ENCODE measurements around the gene XYLT2. TPM values are rescaled to one million over a fixed set of nuclear protein-coding genes. Genes with fewer than 3 reads are reported as not detected.

The XYLT2 gene
- total RNA-seq, 1 experiment from 2014 or later = 39.7 TPM

DNA sequence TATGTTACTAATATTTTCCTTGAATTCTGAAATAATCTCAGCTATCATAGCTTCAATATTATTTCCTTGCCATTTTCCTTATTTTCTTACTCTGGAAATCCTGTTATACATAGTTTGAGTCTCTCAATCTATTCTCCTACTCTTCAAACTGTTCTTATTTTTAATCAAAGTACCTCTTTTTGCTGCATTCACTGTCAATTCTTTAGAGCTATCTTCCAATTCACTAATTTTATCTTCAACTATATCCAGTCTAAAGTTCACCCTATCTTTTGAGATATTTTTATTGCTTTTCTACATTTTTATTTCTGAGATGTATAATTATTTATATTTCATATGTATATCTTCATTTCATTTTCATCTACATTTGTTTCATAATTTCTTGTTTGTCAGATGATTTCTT is 7.3 kb upstream of the XYLT2 start:
- Mint-ChIP-seq H3K9me3 (peaks cover 16% of the 10 kb centered on the region), H3K36me3 (peaks cover 3% of the 10 kb centered on the region), H3K4me3 (no peak overlapping the region), H3K27ac (no peak overlapping the region), H3K27me3 (ENCODE audit: low read depth) (peaks cover 10% of the 10 kb centered on the region), H3K4me1 (peaks cover 3% of the 10 kb centered on the region)
- ATAC-seq (no peak), DNase-seq (ENCODE audit: low spot score) (no peak)
- ChIA-PET POLR2A (no interaction called here), CTCF (no interaction called here)
- TF ChIP-seq OVOL2 (CRISPR knock-in tag; IDR thresholded peaks at IDR 0.05; ENCODE audit: borderline replicate concordance) (no peak), CREB1 (CRISPR knock-in tag; IDR thresholded peaks at IDR 0.05) (no peak), GTF2I (CRISPR knock-in tag; conservative IDR thresholded peaks at IDR 0.05) (no peak), CREM (CRISPR knock-in tag; IDR thresholded peaks at IDR 0.05) (no peak), EMX1 (CRISPR knock-in tag; IDR thresholded peaks at IDR 0.05) (no peak), SOX15 (CRISPR knock-in tag; IDR thresholded peaks at IDR 0.05) (no peak), NFYB (CRISPR knock-in tag; conservative IDR thresholded peaks at IDR 0.05; ENCODE audit: low read depth) (no peak), TEAD4 (CRISPR knock-in tag; IDR thresholded peaks at IDR 0.05) (no peak), ZBTB21 (CRISPR knock-in tag; IDR thresholded peaks at IDR 0.05; ENCODE audit: borderline replicate concordance) (no peak), MXD4 (CRISPR knock-in tag; IDR thresholded peaks at IDR 0.05; ENCODE audit: borderline replicate concordance) (no peak), SMAD4 (CRISPR knock-in tag; IDR thresholded peaks at IDR 0.05) (no peak), IRF2 (CRISPR knock-in tag; IDR thresholded peaks at IDR 0.05; ENCODE audit: borderline replicate concordance, low read depth) (no peak), ZNF219 (CRISPR knock-in tag; IDR thresholded peaks at IDR 0.05; ENCODE audit: borderline replicate concordance) (no peak)
- TF ChIP-seq, protein P1, sequence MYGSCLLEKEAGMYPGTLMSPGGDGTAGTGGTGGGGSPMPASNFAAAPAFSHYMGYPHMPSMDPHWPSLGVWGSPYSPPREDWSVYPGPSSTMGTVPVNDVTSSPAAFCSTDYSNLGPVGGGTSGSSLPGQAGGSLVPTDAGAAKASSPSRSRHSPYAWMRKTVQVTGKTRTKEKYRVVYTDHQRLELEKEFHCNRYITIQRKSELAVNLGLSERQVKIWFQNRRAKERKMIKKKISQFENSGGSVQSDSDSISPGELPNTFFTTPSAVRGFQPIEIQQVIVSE (CRISPR knock-in tag; IDR thresholded peaks at IDR 0.05; ENCODE audit: borderline replicate concordance) = no peak
- TF ChIP-seq, protein P2, sequence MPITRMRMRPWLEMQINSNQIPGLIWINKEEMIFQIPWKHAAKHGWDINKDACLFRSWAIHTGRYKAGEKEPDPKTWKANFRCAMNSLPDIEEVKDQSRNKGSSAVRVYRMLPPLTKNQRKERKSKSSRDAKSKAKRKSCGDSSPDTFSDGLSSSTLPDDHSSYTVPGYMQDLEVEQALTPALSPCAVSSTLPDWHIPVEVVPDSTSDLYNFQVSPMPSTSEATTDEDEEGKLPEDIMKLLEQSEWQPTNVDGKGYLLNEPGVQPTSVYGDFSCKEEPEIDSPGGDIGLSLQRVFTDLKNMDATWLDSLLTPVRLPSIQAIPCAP (CRISPR knock-in tag; IDR thresholded peaks at IDR 0.05) = no peak

DNA sequence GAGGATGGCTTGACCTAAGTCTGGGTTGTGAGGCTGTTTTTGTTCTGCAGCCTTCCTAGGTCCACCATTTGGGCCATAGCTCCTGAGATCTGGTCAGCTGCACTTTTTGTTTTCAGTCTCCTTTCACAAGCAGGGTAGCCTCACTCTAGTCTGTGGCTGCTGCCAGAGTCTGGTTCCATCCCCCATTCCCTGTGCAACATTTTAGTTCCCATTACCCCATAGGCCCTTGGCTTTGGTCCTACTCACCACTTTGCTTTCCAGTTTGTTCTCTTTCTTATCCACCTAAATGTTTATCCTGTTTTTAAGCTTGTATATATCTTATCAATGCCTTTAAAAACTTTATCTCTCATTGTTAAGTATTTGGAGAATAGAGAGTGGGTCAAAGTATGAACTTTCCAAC is 6.5 kb upstream of the XYLT2 start:
- DNase-seq (ENCODE audit: low spot score) (no peak), ATAC-seq (no peak)
- CTCF ChIA-PET = no interaction called here
- Mint-ChIP-seq H3K27me3 (ENCODE audit: low read depth) (peaks cover 11% of the 10 kb centered on the region), H3K27ac (no peak overlapping the region), H3K4me3 (no peak overlapping the region), H3K9me3 (peaks cover 16% of the 10 kb centered on the region), H3K36me3 (peaks cover 3% of the 10 kb centered on the region), H3K4me1 (peaks cover 1% of the 10 kb centered on the region)
- POLR2A ChIA-PET = no interaction called here
- TF ChIP-seq CBFB (CRISPR knock-in tag; IDR thresholded peaks at IDR 0.05; ENCODE audit: low read depth) = no peak
- no peak for TF ChIP-seq ZNF416 (CRISPR knock-in tag; IDR thresholded peaks at IDR 0.05)
- TF ChIP-seq, protein P3, sequence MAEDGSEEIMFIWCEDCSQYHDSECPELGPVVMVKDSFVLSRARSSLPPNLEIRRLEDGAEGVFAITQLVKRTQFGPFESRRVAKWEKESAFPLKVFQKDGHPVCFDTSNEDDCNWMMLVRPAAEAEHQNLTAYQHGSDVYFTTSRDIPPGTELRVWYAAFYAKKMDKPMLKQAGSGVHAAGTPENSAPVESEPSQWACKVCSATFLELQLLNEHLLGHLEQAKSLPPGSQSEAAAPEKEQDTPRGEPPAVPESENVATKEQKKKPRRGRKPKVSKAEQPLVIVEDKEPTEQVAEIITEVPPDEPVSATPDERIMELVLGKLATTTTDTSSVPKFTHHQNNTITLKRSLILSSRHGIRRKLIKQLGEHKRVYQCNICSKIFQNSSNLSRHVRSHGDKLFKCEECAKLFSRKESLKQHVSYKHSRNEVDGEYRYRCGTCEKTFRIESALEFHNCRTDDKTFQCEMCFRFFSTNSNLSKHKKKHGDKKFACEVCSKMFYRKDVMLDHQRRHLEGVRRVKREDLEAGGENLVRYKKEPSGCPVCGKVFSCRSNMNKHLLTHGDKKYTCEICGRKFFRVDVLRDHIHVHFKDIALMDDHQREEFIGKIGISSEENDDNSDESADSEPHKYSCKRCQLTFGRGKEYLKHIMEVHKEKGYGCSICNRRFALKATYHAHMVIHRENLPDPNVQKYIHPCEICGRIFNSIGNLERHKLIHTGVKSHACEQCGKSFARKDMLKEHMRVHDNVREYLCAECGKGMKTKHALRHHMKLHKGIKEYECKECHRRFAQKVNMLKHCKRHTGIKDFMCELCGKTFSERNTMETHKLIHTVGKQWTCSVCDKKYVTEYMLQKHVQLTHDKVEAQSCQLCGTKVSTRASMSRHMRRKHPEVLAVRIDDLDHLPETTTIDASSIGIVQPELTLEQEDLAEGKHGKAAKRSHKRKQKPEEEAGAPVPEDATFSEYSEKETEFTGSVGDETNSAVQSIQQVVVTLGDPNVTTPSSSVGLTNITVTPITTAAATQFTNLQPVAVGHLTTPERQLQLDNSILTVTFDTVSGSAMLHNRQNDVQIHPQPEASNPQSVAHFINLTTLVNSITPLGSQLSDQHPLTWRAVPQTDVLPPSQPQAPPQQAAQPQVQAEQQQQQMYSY (CRISPR knock-in tag; IDR thresholded peaks at IDR 0.05) = no peak
- TF ChIP-seq HMGA2 (CRISPR knock-in tag; IDR thresholded peaks at IDR 0.05) = no peak
- no peak for TF ChIP-seq SOX15 (CRISPR knock-in tag; IDR thresholded peaks at IDR 0.05)
- no peak for TF ChIP-seq NR1H2 (CRISPR knock-in tag; IDR thresholded peaks at IDR 0.05)
- no peak for TF ChIP-seq ZNF138 (CRISPR knock-in tag; conservative IDR thresholded peaks at IDR 0.05)
- TF ChIP-seq ZNF121 (CRISPR knock-in tag; IDR thresholded peaks at IDR 0.05) = no peak
- TF ChIP-seq TEAD4 (CRISPR knock-in tag; IDR thresholded peaks at IDR 0.05) = no peak
- TF ChIP-seq, protein P4, sequence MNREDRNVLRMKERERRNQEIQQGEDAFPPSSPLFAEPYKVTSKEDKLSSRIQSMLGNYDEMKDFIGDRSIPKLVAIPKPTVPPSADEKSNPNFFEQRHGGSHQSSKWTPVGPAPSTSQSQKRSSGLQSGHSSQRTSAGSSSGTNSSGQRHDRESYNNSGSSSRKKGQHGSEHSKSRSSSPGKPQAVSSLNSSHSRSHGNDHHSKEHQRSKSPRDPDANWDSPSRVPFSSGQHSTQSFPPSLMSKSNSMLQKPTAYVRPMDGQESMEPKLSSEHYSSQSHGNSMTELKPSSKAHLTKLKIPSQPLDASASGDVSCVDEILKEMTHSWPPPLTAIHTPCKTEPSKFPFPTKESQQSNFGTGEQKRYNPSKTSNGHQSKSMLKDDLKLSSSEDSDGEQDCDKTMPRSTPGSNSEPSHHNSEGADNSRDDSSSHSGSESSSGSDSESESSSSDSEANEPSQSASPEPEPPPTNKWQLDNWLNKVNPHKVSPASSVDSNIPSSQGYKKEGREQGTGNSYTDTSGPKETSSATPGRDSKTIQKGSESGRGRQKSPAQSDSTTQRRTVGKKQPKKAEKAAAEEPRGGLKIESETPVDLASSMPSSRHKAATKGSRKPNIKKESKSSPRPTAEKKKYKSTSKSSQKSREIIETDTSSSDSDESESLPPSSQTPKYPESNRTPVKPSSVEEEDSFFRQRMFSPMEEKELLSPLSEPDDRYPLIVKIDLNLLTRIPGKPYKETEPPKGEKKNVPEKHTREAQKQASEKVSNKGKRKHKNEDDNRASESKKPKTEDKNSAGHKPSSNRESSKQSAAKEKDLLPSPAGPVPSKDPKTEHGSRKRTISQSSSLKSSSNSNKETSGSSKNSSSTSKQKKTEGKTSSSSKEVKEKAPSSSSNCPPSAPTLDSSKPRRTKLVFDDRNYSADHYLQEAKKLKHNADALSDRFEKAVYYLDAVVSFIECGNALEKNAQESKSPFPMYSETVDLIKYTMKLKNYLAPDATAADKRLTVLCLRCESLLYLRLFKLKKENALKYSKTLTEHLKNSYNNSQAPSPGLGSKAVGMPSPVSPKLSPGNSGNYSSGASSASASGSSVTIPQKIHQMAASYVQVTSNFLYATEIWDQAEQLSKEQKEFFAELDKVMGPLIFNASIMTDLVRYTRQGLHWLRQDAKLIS (CRISPR knock-in tag; IDR thresholded peaks at IDR 0.05; ENCODE audit: borderline replicate concordance) = no peak
- TF ChIP-seq, protein P5, sequence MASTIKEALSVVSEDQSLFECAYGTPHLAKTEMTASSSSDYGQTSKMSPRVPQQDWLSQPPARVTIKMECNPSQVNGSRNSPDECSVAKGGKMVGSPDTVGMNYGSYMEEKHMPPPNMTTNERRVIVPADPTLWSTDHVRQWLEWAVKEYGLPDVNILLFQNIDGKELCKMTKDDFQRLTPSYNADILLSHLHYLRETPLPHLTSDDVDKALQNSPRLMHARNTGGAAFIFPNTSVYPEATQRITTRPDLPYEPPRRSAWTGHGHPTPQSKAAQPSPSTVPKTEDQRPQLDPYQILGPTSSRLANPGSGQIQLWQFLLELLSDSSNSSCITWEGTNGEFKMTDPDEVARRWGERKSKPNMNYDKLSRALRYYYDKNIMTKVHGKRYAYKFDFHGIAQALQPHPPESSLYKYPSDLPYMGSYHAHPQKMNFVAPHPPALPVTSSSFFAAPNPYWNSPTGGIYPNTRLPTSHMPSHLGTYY (CRISPR knock-in tag; IDR thresholded peaks at IDR 0.05) = no peak
- TF ChIP-seq ZNF317 (CRISPR knock-in tag; IDR thresholded peaks at IDR 0.05; ENCODE audit: borderline replicate concordance, low read depth) = no peak
- no peak for TF ChIP-seq RELA (CRISPR knock-in tag; IDR thresholded peaks at IDR 0.05; ENCODE audit: borderline replicate concordance)
- TF ChIP-seq, protein P6, sequence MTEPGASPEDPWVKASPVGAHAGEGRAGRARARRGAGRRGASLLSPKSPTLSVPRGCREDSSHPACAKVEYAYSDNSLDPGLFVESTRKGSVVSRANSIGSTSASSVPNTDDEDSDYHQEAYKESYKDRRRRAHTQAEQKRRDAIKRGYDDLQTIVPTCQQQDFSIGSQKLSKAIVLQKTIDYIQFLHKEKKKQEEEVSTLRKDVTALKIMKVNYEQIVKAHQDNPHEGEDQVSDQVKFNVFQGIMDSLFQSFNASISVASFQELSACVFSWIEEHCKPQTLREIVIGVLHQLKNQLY (CRISPR knock-in tag; IDR thresholded peaks at IDR 0.05) = no peak
- no peak for TF ChIP-seq ZNF219 (CRISPR knock-in tag; IDR thresholded peaks at IDR 0.05; ENCODE audit: borderline replicate concordance)
- TF ChIP-seq FOXK1 (CRISPR knock-in tag; IDR thresholded peaks at IDR 0.05) = no peak
